Astrocyte of the cerebellum (primary cell): Measurements from ENCODE around the gene FAM193A.
"Not testable (repeated sequence)": the region's sequence is repeated elsewhere in the genome, so short reads cannot be mapped to it uniquely, and the experiment has no call there.

Experiments
- DNase-seq: peaks from one replicate; pipeline ENCODE4 v3.0.0-alpha.2; 2011; ENCODE audit warnings: low read depth
- H3K4me3 ChIP-seq: 2 replicates; pipeline ENCODE4 v1.5.1; 2011; ENCODE audit warnings: mild to moderate bottlenecking, low read depth, low read length, moderate library complexity
- in situ Hi-C: cut with HindIII; loops from 2 replicates; pipeline ENCODE4 v1.10.0; 2017; ENCODE audit warnings: low sequenced_read_pairs
- TF ChIP-seq, protein P1 (sequence below): IDR thresholded peaks from 2 replicates; pipeline ENCODE4 v1.5.1; 2012; ENCODE audit warnings: low read length, low read depth, moderate library complexity, mild to moderate bottlenecking; ENCODE audit errors: missing control alignments

The FAM193A gene

DNA sequence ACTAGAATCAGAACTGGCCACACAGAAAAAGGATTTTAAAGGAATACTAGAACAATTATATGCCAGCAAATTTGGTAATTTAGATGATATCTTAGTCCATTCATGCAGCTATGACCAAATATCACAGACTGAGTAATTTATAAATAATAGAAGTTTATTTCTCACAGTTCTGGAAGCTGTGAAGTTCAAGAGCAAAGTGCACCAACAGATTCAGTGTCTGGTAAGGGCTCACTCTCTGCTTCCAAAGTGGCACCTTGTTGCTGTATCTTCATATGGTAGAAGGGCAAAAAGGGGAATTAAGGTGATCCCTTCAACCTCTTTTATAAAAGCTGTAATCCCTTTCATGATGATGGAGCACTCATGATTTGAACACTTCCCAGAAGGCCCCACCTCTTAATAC is 199.4 kb downstream of the FAM193A start:
- no peak overlapping the region for H3K4me3 ChIP-seq
- TF ChIP-seq, protein P1, sequence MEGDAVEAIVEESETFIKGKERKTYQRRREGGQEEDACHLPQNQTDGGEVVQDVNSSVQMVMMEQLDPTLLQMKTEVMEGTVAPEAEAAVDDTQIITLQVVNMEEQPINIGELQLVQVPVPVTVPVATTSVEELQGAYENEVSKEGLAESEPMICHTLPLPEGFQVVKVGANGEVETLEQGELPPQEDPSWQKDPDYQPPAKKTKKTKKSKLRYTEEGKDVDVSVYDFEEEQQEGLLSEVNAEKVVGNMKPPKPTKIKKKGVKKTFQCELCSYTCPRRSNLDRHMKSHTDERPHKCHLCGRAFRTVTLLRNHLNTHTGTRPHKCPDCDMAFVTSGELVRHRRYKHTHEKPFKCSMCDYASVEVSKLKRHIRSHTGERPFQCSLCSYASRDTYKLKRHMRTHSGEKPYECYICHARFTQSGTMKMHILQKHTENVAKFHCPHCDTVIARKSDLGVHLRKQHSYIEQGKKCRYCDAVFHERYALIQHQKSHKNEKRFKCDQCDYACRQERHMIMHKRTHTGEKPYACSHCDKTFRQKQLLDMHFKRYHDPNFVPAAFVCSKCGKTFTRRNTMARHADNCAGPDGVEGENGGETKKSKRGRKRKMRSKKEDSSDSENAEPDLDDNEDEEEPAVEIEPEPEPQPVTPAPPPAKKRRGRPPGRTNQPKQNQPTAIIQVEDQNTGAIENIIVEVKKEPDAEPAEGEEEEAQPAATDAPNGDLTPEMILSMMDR: no peak
- no peak for DNase-seq
- in situ Hi-C loops: no loop called here

DNA sequence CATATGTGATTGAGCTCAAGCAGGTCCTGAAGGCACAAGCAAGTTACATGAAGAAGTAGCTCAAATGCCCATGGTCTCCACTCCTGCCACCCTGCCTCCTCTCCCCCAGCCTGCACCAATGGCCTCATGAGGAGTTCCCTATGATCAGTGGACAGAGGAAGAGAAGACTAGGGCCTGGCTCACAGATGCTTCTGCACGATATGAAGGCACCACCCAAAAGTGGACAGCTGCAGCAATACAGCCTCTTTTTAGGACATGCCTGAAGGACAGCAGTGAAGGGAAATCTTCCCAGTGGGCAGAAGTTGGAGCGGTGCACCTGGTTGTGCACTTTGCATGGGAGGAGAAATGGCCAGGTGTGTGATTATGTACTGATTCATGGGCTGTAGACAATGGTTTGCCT is 201.8 kb downstream of the FAM193A start:
- in situ Hi-C loops, H3K4me3 ChIP-seq, DNase-seq: not testable (repeated sequence)

DNA sequence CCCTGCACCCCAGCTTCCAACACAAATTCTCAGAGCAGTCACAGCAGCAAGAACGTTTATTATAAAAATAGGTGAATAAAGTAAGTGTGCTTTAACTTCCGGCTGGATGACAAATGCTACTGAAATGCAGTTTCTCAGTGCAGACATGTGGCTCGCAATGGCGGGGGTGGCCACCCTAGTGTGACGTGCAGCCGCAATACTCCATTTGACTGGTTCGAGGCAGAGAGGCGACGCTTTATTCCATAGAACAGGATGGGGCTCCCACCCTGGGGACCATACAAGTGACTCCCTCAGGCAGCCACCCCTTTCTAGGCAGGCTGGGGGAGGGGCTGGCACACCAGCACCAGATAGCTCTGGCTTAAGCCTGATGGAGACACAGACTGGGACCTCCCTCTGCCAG is 205.2 kb downstream of the FAM193A start:
- in situ Hi-C loops: no loop called here
- TF ChIP-seq, protein P1: no peak
- no peak for DNase-seq
- no peak overlapping the region for H3K4me3 ChIP-seq

DNA sequence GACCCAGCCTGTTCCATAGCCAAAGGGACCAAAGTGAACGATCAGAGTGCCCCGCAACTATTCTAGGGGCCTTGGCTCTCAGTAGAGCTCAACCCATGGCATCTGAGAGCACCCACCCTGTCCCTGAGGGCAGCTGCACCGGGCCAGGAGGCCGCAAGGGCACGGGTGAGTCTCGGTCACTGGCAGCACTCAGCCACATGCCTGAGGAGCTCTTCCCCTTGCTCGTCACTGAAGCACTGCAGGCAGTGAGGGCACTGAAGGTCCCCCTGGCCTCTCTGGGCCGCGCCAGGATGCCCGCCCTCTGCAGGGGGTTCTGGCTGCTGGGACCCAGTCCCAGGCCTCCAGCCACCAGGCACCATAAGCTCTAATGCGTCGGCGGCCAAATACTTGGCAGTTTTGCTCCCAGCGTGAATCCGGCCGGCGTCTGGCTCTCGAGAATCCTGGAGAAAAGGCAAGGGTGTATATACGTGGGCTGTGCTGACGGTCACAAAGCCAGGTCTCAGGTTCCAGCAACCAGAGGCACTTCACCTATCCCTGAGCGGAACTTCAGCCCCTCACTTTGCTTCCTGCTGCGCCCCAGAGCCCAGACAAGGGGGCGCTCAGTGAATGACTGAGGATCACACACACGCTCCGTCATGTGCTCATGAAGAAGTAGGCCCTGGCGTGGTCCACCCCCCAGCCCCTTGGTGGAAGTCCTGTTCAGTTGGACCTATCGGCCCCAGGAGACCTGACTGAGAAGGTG is 205.8 kb downstream of the FAM193A start:
- no peak for DNase-seq
- in situ Hi-C loops: no loop called here
- TF ChIP-seq, protein P1: no peak
- H3K4me3 ChIP-seq: no peak overlapping the region

DNA sequence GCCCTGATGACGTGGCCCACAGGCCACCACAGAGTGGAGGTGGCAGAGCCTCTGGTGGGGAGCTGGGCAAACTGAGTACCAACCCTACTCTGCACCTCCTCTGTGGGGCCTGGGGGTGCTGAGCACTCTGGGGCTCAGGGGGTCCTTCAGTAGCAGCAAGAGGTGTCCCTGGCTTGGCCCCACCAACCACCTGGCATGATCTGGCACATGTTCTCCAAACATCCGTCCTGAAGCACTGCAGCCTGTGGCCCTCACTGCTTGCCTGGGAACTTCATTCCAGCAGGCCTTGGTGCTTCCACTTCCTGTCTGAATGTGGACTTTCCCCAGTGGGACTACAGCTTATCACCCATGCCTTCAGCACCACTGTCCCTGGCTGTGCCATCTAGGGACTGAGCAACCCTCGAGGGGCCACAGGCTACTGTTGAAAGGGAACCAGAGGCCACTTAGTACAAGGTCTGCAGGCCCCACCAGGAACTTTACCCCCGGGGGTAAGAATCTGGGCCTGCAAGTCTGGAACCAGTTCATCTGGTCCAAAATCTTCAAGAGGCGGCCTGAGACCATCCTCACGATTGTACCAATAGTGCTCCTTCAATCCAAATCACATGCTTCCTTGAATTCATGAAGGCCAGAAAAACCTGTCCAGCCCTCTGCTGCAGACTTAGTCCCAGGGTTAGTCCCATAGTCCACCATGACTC is 206.5 kb downstream of the FAM193A start:
- H3K4me3 ChIP-seq: no peak overlapping the region
- in situ Hi-C loops: no loop called here
- TF ChIP-seq, protein P1: no peak
- no peak for DNase-seq

DNA sequence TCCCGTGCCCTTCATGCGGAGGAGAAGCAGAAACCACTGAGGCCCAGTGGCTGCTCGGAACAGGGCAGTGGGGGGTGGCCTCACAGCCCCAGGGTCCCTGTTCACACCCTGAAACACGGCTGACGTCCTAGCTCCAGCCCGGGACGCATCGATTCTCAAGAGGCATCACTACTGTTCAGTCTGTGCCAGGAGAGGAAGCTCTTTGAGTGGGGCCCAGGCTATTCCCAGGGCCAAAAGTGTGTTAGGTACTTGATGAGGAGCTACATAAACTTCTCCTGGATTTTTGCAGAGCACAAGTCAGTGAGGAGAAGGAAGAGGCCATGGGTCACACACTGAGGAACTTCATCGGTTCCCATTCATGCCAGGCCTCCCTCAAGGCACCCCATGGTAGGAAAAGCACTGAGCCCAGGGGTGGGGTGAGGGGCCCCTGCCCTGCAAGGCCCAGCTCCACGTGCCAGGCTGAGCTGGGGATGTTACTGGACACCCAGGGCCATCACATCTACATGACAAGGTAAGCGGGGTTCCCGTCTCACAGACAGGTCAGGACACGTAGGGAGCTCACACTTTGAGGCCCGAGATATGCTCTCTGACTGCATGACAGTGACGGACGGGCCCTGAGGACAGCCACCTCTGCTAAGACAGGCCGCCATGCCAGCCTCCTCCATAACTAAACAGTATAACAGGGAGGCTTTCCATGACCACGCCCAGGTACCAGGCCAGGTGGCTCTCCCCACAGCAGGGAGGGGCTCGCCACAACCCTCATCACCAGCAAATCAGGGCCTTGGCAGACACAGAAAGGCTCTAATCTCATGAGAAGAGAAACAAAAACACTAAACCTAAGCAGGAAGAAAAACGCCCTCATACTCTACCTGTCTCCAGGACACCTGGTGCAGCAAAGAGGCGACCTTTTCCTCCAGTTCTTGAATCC is 207.3 kb downstream of the FAM193A start:
- H3K4me3 ChIP-seq: no peak overlapping the region
- TF ChIP-seq, protein P1: no peak
- no peak for DNase-seq
- in situ Hi-C loops: no loop called here
